ENCODE results near the gene PTPRE.

The PTPRE gene

DNA sequence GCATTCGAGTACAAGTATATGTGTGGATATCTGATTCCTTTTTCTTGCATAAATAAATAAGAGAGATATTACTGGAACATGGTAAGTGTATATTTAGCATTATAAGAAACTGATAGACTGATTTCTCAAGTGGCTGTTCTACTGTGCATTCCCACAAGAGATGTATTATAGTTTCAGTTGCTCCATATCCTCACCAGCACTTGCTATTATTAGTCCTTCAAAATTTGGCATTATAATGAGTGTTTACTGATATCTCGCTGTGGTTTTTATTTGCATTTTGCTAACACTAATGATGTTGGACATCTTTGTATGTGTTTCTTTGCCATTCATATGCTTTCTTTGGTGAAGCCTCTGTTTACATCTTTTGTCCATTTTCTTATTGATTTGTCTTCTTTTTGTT, 9.7 kb upstream of the PTPRE start:
- TF ChIP-seq, protein P1, sequence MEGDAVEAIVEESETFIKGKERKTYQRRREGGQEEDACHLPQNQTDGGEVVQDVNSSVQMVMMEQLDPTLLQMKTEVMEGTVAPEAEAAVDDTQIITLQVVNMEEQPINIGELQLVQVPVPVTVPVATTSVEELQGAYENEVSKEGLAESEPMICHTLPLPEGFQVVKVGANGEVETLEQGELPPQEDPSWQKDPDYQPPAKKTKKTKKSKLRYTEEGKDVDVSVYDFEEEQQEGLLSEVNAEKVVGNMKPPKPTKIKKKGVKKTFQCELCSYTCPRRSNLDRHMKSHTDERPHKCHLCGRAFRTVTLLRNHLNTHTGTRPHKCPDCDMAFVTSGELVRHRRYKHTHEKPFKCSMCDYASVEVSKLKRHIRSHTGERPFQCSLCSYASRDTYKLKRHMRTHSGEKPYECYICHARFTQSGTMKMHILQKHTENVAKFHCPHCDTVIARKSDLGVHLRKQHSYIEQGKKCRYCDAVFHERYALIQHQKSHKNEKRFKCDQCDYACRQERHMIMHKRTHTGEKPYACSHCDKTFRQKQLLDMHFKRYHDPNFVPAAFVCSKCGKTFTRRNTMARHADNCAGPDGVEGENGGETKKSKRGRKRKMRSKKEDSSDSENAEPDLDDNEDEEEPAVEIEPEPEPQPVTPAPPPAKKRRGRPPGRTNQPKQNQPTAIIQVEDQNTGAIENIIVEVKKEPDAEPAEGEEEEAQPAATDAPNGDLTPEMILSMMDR (IDR thresholded peaks at IDR 0.05; ENCODE audit: low read depth, low read length, missing control alignments): no peak
- Histone ChIP-seq H3K36me3 (replicated peaks) (no peaks in the 10 kb centered on the region), H3K4me3 (ENCODE audit: low read depth, low read length) (no peak overlapping the region), H3K27me3 (replicated peaks) (no peaks in the 10 kb centered on the region), H3K27ac (no peak overlapping the region)
- DNase-seq: no peak
- in situ Hi-C loops (cut with HindIII; ENCODE audit: low pct_ligation_motif_present, low sequenced_read_pairs): no loop called here

DNA sequence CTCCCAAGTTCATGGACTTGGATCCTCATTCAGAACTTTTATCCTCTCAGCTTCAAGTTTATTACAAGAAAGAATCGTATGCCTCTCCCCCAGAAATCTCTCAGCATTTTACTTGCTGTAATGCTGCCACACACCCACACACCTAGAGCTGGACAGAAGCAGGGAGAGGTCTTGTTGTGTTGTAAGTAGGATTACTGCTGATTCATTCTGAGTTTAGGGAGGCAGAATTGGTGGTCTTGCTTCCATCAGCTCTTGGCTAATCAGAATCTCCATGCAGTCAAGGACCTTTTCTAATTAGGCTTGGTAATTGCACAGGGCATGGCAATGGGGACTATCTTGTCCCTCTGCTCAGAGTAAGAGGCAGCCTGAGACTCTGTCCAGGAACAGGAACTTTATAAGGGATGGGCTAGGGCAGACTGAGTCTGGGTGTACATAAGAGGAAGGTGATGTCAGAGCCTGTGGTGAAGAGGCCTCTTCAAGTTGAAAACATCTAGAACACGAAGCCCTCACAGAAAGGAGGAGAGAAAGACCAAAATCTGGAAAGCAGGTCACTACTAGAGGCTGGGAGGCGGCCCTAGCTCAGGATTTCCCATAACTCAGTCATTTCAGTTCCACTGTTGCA, 7.0 kb upstream of the PTPRE start:
- H3K4me3 ChIP-seq (ENCODE audit: low read depth, low read length): no peak overlapping the region
- no peak for DNase-seq
- in situ Hi-C loops (cut with HindIII; ENCODE audit: low pct_ligation_motif_present, low sequenced_read_pairs): loop anchor here (10.0 kb wide), 1 partner anchor 115 kb away; no protein-coding TSS in a partner anchor
- TF ChIP-seq, protein P1 (IDR thresholded peaks at IDR 0.05; ENCODE audit: low read depth, low read length, missing control alignments): no peak
- no peaks in the 10 kb centered on the region for H3K27me3 ChIP-seq (replicated peaks)
- no peak overlapping the region for H3K27ac ChIP-seq
- H3K36me3 ChIP-seq (replicated peaks): no peaks in the 10 kb centered on the region

DNA sequence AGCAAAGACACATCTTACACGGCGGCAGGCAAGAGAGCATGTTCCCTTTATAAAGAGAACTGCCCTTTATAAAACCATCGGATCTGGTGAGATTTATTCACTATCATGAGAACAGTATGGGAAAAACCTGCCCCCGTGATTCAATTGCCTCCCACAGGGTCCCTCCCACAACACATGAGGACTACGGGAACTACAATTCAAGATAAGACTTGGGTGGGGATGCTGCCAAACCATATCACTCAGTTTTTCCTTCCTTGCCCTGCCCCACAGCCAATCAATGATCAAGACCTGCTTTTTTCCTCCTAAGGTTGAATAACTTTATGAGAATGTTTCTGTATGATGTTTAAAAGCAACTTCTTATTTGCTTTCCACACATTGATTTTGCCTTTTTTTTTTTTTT, 3.1 kb upstream of the PTPRE start:
- in situ Hi-C loops (cut with HindIII; ENCODE audit: low pct_ligation_motif_present, low sequenced_read_pairs): loop anchor here (10.0 kb wide), 1 partner anchor 111 kb away; no protein-coding TSS in a partner anchor
- Histone ChIP-seq H3K4me3 (ENCODE audit: low read depth, low read length) (no peak overlapping the region), H3K36me3 (replicated peaks) (no peaks in the 10 kb centered on the region), H3K27ac (no peak overlapping the region), H3K27me3 (replicated peaks) (no peaks in the 10 kb centered on the region)
- DNase-seq: no peak
- TF ChIP-seq, protein P1 (IDR thresholded peaks at IDR 0.05; ENCODE audit: low read depth, low read length, missing control alignments): no peak

DNA sequence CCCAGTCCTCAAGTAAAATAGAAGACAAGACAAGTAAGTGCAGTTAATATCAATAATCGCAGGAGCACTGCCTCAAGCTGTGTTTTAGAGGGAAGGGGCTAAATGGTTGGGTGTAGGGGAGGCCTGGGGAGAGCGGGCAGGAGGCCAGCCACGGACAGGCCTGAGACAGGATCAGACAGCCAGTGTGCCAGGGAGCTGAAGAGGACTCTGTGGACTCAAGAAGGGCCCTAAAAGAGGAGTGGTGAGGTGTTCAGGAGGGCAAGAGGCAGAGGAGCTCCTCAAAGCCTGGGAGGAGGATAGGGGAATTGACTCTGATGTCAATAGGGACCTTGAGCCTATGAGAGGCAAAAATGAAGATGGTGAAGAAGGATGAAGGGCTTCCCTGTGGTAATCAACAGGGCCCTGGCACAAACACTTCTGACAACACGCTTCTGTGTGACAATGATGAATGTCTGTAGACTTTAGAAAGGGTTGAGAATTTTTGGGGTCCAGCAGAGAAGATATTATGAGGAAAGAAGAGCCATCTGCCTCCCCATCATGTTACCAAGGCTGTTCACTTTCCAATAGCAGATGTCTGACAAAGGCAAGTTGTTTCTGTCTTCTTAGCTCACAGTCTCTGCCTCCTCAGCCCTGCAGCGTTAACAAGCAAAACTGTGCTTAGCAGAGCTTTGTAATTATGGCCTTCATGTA, 2.4 kb upstream of the PTPRE start:
- DNase-seq: no peak
- no peak overlapping the region for H3K27ac ChIP-seq
- in situ Hi-C loops (cut with HindIII; ENCODE audit: low pct_ligation_motif_present, low sequenced_read_pairs): loop anchor here (10.0 kb wide), 1 partner anchor 110 kb away; no protein-coding TSS in a partner anchor
- no peaks in the 10 kb centered on the region for H3K36me3 ChIP-seq (replicated peaks)
- no peak overlapping the region for H3K4me3 ChIP-seq (ENCODE audit: low read depth, low read length)
- H3K27me3 ChIP-seq (replicated peaks): no peaks in the 10 kb centered on the region
- TF ChIP-seq, protein P1 (IDR thresholded peaks at IDR 0.05; ENCODE audit: low read depth, low read length, missing control alignments): no peak

DNA sequence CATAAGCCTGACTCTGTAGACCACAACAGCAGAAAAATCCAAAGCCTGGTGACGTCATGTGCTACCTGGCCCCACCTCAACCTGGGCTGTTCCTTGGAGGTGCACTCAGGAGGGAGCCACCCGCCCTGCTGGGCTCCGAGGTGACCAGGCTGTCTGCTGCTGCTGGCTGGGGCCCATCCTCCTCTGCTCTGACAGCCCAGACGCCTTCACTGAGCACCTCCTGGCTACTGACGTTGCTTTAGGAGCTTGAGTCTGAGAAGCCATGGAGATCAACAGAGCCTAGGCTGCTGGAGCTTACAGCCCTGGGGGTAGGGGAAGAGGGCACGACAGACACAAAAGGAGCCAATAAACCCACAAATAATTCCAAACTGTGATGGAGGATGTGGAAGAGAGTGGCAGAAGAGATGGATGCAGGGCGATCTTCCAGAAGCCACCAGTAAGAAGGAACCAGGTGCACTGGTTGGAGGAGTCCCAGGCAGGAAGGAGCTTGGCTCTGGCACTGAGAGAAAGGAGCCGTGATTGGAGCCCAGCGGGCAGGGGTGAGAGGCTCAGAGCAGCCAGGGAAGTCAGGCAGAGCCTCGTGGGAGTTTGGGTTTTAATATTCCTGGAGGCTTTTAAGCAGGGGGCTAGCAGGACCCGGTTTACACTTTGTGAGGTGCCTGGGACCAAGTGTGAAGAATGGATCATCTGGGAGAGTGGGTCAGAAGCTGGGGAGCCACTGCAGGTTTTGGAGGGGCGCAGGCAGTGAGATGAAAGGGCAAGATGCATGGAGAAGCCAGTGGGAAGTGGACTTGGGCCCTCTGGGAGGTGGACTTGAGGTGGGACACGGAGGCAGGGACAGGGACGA, 1.7 kb upstream of the PTPRE start:
- Histone ChIP-seq H3K36me3 (replicated peaks) (no peaks in the 10 kb centered on the region), H3K27ac (no peak overlapping the region), H3K27me3 (replicated peaks) (no peaks in the 10 kb centered on the region), H3K4me3 (ENCODE audit: low read depth, low read length) (no peak overlapping the region)
- in situ Hi-C loops (cut with HindIII; ENCODE audit: low pct_ligation_motif_present, low sequenced_read_pairs): loop anchor here (10.0 kb wide), 1 partner anchor 110 kb away; no protein-coding TSS in a partner anchor
- no peak for DNase-seq
- TF ChIP-seq, protein P1 (IDR thresholded peaks at IDR 0.05; ENCODE audit: low read depth, low read length, missing control alignments): no peak

All from brain microvascular endothelial cell (primary cell).